GM21447 (cell line): Measurements from ENCODE around the gene GSPT1.

Experiments
- ATAC-seq: cut with Tn5 transposase; IDR thresholded peaks from one replicate; pipeline ENCODE4 v1.9.1; 2021; ENCODE audit not compliant: unreplicated experiment

The GSPT1 gene

DNA sequence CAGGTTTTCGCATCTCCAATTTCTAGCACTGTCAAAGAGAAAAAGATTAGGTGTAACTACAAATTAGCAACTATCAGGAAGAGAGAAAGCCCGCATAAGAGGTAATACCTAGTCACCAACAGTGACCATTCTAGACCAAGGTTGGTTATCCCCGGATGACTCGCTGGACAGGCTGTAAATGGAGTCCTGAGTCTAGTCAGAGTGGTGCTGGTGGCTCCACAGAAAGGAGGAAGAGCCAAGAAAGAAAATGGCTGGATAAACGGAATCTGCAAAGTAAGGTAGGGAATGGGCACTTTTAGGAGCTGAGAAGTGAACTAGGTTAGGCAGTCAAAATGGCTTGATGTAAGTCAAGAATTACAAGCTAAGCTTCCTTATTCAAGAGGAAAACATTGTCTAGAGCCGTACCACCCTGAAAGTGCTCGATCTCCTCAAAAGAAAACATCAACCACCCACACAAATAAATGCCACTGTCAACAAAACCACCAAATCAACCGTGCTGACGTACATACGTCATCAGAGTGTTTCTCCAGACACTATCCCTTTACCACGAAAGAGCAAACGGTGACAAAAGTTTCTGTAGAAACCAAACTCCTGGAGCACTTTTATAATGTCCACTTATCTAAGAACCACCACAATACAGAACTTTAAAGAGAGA is 2.2 kb downstream of the GSPT1 start:
- no peak for ATAC-seq

DNA sequence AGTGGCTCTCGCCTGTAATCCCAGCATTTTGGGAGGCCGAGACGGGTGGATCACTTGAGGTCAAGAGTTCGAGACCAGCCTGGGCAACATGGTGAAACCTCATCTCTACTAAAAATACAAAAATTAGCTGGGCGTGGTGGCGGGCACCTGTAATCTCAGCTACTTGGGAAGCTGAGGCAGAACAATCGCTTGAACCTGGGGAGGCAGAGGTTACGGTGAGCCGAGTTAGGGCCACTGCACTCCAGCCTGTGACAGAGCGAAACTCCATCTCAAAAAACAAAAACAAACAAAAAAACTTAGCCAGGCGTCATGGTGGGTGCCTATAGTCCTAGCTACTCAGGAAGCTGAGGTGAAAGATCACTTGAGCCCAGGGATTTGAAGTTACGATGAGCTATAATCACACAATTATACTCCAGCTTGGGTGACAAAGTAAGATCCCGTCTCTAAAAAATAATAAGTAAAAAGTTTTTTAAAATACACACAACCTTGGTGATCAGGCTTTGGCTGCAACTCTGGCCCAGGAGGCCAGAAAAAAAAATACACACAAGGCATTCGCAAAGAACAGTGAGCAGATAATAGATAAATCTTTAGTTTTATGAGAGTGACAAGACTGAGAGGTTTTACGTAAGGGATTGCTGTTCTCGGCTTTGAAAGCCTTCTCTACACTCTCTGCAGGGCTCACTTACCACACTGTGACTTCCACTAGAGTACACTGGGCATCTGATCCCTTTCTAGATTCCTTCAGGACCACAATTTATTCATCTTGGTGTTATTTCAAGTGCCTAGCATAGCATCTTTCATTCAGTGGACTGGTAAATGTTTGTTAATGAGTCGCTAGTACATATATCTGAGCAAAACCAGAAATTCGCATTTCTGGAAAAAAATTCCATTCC is 5.9 kb downstream of the GSPT1 start:
- ATAC-seq: no peak

DNA sequence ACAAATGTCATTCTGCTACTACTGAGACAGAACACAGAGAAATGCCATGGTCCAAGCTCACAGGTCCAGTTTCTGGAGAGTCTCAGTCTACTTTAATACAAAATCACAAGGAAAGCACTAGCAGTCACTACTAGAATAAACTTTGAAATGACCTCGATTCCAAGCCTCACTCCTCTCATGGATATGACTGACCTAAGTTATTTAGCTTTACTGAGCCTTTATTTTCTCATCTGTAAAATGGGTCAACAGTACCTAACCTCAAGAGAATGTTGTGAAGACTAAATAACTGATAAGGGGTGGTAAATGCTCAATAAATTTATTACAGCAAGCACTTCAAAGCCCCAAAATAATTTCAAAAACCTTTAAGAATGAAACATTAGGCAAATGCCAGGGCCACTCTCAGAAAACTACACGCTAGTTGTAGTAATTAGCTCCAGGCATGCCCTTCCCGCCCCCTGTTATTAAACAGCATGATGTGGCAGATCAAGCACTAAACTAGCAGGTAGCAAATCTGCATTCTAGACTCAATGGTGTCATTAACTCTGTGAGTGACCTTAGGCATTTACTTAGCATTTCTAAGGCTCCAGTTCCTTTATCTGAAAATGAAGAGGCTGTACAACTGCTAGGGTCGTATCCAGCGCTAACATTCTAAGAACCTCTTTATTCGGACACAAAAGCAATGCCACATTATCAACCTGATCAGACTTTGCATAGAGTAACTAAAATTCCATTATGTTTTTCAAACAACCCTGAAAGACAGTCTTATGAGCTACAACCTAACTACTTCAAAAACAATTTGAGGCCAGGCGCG is 8.4 kb downstream of the GSPT1 start:
- ATAC-seq: no peak

DNA sequence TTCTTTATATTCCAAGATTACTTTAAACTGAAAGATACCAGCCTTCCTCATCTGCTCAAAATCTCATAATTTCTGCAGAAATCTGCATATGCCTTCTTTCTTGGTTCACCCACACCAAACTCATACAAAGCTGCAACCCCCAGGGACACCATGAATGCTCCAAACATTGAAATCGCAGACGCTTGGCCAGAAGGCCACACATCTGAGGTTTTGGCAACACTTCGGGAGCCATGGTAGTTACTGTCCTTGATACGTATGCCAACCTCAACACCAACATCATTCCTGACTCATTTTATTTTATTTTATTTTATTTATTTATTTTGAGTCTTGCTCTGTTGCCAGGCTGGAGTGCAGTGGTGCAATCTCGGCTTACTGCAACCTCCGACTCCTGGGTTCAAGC is 11.8 kb downstream of the GSPT1 start:
- no peak for ATAC-seq

DNA sequence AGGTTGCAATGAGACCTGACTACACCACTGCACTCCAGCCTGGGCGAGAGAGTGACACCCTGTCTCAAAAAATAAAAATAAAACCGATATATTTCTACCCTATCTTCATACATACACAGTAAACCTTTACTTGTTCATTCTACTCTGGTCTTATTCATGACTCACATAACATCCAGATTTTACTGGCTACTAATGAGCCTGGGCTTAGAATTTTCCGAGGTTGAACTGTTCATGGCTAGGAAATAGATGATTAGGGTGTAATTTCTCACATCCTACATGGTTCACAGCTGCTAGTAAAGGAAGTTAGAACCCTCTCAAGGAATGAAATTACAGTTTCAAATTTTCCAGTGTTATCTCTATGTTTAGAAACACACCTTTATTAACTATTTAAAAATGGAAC is 14.7 kb downstream of the GSPT1 start:
- ATAC-seq: no peak

DNA sequence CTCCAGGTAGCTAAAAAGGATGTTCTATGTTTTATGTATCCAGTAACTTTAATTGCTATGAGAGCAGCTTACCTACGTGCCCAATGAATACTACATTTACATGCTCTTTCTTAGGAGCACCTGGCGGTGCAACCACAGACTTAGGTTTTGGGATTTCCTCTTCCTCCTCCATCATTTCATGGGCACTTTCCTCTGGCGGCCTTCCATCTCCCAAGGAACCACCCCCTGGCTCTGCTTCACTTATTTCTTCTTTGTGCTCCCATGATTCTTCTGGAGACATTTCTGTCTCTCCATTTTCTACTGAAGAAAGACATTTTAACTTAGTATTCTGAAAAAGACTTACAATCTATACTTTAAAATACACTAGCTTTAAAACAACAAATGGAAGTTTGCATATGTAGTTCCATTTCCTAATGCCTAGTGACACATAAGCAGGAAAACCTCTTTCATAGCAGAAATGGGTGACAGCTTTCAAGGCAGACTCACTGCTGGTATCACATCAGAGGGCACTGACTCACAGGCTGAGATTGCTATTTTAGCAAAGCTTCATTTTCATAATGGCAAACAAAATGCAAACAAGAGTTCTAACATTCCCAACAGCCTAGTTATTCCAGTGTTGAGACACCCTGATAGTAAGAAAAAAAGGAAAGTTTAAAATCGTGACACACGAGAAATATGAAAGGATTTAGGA is 19.1 kb downstream of the GSPT1 start:
- ATAC-seq: no peak

DNA sequence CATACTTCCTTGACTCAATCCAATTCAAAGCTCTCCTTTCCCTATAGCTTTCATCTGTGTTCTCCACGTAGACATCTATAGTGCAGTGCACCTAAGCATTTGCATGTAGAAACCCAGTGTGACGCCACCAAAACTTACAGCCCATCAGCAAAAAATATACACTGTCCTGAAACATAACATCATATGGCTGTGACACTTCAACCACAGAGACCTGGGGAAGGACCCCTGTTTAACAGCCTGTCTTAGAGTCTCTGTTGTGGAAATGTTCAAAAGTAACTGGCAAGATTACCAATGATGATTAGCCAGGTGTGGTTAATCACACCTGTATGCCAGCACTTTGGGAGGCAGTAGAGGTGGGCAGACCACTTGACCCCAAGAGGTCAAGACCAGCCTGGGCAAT is 22.2 kb downstream of the GSPT1 start:
- no peak for ATAC-seq

DNA sequence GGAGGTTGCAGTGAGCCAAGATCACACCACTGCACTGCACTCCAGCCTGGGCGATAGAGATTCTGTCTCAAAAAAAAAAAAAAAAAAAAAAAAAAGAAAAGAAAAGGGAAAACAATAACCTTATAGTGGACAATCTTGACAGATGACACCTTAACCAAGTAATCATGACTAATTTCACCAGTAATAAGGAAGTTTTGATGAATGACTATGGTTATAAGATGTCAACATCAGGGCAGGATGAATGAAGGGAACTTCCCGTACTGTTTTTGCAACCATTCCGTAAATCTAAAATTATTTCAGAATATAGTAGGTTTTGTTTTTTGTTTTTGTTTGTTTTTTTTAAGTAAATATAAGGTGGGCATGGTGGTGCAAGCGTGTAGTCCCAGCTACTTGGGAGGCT is 23.0 kb downstream of the GSPT1 start:
- ATAC-seq: no peak

DNA sequence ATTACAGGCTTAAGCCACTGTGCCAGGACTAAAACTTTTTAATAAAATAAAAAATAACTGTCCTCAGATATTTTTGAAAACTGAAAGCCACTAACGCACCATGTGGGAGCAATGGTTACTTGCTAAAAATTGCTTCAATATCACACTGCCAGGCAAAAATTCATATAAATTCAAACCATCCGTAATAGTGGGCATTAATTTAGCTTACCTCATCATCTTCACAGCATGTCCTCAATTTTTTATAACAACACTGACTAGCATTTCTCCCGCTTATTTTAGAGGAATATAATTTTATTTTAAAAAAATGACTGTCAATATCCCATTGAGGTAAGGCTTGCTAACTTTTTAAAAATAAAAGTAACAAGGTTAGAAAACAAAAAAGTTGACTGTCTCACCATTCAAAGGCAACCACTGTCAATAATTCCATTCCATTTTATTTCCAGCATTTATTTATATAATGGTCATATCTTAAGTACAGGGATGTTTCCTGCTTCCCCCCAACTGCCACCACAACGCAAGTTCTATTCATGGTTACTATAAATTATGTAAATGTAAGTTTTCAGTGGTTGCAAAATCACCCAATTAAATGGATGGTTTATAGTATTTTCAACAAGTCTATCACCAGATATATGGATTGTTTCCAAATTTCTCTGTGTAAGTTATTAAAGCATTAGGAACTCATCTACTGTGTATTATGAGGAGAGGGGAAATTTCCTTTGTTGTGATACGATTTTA is 25.4 kb downstream of the GSPT1 start:
- ATAC-seq: no peak

DNA sequence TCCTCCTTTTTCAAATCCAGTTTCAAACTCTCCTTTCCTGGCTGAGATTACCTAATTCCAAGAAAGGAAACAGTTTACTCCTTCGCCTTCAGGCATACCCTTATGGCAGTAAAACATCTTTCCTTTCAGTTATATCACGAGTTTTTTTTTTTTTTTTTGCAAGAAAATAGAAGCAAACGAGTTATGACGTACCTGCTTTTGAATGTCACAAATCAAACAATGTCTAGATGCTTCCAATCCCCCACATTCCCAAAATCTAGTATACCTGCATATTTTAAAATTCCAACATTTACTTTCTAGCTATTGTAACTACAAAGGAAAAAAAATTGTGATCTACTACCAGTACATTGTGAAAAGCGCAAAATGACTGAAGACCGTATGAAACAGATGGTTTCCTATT is 28.9 kb downstream of the GSPT1 start:
- no peak for ATAC-seq

DNA sequence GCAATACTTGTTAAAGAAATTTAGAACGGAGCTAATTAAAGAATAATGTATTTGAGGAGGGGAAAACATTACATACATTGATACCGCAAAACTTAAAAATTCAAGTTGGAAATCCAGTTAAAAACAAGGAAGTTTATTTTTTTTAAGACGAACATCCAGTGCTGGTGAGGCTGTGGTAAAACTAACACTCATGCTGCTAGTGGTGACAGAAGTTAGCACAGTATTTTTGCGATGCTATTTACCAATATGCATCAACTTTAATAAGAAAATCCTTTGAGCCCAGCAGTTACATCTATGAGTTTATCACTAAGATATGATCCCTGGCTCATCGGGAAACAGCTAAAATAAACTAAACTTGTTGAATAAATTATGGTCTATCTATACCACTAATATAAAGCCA is 31.7 kb downstream of the GSPT1 start:
- no peak for ATAC-seq

DNA sequence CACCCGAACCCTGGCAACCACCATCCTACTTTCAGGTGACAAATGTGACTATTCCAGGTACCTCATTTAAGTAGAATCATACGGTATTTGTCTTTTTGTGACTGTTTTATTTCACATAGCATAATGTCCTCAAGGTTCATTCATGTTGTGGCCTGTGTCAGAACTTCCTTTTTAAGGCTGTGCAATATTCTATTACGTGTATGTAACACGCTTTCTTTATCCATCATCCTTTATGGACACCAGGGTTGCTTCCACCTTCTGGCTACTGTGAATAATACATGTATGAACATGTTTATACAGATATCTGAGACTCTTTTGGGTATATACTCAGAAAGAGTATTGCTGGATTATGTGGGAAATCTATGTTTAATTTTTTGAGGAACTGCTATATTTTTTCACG is 35.7 kb downstream of the GSPT1 start:
- ATAC-seq: no peak

DNA sequence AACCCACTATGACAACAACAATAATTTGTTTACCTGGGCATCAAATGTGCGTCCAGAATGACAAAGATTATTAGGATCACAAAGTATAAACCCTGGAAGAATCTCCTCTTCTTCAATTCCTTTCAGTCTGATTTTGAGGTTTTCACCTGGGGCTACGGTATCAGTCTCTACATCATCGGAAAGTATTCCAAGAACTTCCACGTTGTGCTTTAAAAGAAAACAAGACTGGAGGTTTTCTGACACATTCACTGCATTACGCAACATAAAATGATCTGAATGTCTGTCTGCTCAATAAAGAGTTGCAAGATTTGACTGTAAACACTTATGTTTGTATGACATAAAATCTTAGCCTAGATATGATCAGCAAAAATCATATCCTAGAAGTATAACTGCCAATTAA is 38.4 kb downstream of the GSPT1 start:
- ATAC-seq: no peak

DNA sequence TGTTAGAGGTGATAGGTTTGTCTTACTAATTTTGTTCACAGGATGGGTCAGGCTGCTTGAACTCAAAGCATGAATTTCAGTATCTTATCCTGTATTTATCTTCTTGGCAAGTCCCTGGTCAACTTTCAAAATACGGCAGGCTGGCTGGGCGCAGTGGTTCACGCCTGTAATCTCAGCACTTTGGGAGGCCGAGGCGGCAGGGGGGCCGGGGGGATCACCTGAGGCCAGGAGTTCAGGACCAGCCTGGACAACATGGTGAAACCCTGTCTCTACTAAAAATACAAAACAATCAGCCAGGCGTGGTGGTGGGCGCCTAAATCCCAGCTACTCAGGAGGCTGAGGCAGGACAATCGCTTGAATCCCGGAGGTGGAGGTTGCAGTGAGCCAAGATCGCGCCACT is 39.5 kb downstream of the GSPT1 start:
- no peak for ATAC-seq

DNA sequence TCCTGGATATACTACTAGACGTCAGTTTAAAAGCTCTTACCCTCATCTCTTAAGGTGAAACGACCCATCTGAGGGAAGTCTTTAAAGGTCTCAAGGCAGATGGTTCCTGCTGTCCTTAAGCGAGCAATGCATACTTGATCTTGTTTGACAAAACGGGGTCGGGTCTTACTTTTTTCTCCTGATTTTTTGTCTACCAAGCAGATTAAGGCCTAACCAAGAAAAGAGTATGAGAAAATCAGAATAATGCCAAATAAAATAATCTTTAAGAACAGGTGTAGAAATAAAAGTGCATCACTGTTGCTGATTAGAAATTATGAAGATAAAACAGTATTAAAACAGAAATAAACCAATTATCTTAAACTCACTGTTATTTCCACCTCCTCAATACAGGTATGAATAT is 40.0 kb downstream of the GSPT1 start:
- ATAC-seq: no peak

DNA sequence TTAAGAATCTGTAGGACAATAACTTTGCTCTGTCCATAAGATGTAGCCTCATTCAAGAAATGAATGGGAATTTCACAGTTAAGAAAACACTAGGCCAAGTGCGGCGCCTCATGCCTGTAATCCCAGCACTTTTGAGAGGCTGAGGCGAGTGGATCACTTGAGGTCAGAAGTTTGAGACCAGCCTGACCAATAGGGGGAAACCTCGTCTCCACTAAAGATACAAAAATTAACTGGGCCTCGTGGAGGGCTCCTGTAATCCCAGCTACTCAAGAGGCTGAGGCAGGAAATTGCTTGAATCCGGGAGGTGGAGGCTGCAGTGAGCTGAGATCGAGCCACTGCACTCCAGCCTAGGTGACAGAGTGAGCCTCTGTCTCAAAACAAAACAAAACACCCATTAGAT is 44.6 kb downstream of the GSPT1 start:
- ATAC-seq: no peak

DNA sequence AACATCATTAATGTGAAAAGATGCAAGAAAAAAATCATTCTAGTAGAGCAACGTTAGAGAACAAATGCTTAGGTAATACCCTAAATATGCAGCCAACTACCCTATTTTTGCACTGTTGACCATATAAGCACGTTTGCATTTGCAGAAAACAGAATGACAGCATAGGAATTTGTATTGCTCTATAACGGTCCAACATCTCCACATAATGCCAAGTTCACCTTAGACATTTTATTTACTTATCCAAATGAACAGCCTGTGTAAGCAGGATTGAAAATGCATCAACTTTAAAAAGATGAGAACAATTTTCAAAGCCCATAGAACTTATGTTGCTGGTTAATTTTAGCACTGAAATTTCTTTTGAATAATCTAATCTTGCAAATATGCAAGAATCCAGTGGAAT is 45.4 kb downstream of the GSPT1 start:
- no peak for ATAC-seq

DNA sequence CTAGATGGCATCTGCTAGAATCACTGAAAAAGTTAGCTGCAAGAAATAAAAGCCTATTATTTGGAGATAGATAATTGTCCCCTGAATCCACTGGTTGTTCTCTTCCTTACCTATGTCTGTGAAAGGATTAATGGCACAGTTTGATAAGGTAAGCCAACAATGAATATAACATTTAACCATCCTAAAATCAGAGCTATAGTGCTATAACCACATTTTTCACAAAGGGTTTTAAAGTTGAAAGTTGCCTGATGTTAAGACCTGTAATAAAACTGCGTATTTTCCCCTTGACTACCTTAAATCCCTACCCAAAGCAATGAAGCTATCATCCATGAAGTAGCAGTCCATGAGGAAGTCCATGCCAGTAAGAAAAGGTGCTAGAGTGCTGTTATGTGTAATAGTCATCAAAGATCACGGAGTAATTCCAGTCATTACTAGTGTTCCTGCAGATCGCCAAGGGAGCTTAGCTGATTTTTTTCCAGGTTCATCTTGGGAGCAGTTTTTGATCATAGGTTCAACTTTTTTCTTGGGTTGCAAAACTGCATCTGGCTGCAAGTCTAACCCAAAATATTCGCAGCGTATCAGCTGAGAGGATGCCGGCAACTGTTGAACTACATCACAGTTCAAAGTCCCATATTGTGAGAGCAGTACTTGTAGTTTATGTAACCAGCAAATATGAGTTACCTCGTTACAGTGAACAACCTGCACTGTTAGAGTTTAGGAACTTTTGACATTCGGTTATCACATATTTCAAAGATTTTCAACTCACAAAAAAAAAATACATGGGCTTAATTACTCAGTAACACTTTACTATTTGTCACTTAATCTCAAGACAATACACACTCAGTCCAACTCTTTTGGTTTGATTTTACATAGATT is 46.2 kb downstream of the GSPT1 start:
- ATAC-seq: no peak

DNA sequence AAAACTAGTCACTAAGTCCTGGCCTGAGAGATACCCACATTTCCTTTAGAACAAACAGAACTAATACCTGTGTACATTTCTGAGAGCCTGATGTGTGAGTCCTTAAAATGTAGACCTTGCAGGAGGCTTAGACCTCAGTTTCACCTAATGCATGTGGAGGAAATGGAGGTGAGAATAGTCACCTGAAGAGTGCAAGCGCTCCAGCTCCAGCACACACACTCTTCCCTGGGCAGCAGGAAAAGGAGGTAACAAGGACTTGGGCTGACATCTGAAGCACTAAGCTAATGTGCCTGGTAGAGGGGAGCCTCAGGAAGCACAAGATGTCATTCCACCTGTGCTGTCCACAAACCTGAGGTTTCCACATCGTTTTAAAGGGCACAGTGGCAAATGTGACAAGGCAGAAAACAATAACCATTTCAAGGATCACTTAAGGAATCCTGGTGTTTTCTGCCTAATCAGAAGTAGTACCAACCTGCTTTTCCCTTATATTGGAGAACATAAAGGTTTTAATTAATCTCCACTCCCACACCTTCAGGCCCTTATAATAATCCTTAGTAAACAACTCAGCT is 47.3 kb downstream of the GSPT1 start:
- no peak for ATAC-seq
